H54 (cell line): ENCODE data around the gene SLC29A3.

Source experiments
- DNase-seq: peaks from one replicate; pipeline ENCODE4 v3.0.0; 2011; ENCODE audit warnings: low spot score, mixed read lengths; ENCODE audit not compliant: insufficient read length
- FAIRE-seq: peaks from 3 replicates; lab custom pipeline; 2011; peaks lifted over from hg19 to GRCh38; lab: Jason Lieb, UNC
- POLR2A ChIP-seq: IDR thresholded peaks from 2 replicates; pipeline ENCODE4 v1.6.1; 2011; ENCODE audit warnings: low read depth, mild to moderate bottlenecking, low read length

Gene SLC29A3

DNA sequence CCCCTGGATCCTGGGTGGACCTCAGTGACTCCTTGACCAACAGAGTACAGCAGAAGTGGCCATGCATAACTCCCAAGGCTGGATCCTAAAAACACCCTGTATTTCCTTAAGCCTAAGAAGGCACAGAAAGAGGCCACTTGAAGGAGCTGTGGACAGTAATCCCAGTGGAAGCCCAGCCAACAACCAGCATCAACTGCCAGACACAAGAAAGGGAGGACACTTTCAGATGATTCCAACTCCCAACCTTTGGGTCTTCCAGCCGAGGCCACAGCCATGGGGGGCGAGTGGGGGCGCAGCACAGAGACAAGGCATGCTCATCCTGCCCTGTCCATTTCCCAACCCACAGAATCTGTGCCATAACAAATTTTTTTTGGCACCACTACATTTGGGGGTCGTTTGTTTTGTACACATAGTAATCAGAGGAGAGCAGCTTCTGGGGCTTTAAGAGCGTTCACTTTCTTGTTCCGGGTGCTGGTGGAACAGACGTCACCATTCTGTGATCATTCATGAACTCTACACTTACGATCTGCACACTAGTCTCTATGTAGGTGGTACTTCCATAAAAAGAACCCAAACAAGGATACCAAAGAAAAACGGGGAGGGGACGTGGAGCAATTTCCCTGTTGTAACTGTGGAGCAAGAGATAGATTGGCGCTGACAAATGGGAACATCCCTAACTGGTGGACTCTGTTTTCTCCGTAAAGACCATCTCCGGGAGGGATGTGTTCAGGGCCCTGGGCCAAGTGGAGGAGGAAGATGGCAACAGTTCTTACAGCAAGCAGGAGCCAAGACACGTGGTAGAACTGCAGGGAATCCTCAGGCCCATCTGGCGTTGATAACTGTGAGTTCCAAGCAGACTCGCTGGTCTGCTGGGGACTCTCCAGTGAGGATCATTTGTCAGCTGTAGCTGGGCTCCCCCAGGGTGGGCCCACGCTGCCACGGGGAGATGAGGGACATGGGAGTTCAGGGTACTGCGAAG, 6.0 kb upstream of the SLC29A3 start:
- FAIRE-seq (no peak), DNase-seq (no peak)
- TF ChIP-seq POLR2A: no peak

DNA sequence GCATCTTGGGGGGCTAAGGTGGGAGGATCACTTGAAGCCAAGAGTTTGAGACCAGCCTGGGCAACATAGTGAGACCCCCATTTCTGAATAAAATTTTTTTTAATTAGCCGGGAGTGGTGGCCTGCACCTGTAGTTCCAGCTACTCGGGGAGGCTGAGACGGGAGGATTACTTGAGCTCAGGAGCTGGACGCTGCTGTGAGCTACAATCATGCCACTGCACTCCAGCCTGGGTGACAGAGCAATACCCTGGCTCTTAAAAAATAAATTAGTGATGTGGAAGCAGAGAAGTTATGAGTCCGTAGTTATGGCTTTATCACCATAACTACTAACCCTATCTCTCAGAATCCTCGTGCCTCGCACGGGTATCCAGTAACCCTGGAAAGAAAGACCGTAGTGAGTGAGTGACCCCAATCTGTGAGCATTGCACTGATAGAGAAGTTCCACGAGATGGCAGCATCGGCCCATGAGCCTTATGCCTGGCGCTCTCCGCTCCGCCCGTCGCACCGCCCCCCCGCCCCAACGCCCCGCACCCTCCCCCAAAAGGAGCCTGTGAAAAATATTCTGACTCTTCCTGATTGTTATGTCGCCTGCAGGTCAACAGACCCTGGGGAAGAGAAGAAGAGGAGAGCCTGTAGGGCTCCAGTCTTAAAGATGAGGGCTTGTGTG, 4.9 kb upstream of the SLC29A3 start:
- DNase-seq (peak; percentile 81), FAIRE-seq (peak; percentile 27)
- no peak for TF ChIP-seq POLR2A

DNA sequence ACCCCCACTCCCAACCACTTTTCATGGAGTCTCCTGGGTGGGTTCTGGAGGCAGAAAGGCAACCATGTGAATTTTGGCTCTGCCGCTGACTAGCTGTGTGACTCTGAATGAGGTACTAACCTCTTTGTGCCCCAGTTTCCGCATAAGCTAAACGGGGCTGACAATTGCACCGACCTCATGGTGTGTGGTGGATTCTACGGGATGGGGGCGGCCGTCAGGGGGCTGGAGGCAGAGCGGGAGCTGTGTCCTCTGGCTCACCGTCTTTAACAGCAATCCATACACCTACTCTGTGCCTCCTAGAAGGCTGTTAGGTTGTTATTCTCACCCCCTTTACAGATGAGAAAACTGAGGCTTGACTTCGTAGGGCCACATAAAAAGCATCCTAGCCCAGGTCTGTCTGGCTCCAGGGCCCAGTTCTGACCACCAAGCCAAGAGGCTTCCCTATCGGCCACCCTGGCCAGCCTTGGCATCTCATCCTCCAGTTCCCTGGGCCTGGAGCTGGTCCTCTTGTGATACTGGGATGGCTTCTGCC, 4.3 kb upstream of the SLC29A3 start:
- TF ChIP-seq POLR2A: no peak
- no peak for FAIRE-seq

DNA sequence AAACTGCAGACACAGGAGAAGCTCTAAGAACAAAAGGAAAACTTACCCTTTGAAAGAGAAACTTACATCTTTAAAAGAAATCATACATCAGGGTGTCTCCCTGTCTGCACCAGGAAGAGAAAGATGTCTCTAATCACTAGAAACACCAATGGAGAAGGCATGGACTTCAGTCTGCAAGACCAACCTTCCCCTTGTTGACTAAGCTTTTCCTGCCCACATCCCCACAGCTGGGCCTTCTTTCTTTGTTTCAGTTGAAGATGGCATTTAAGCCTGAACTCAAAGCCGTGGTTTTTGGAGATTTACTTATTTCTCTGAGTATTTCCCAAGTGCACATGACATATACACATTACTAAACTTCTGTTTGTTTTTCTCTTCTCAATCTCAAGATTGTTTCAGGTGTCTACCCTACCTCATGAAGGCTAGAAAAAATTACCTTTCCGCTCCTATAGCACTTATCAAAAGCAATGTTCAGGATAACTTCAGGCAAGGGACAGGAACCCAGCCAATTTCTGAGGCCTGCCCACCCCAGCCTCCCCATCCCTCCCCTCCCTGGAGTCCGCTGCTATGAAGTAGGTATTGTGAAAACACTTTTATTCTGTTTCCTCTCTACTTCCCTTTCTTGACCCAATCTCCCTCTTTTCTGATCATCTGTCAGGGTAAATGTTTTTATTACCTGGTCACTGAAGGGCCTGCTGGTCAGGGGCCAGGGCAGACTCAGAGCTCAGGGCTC, 2.8 kb upstream of the SLC29A3 start:
- no peak for TF ChIP-seq POLR2A
- DNase-seq (no peak), FAIRE-seq (no peak)

More for the DNA sequence above, 4.3 kb upstream of the SLC29A3 start:
- no peak for DNase-seq

DNA sequence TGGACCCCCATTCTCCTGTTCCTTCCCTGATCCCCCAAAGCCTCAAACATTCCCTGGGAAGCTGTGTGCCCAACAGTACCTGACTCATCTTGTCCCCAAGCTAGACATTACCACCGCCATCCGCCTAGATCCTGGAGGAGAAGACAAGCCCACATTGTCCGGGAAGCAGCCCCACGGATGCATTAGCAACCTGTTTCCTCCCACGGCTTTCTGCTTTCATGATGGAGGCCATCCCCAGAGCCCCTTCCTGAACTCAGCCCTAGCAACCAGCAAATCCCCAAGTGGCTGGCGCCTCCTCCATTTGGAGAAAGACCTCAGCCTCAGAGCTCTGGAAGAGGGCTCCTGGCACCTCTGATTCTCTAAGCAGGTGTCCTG, 2.3 kb upstream of the SLC29A3 start:
- FAIRE-seq (no peak), DNase-seq (no peak)
- no peak for TF ChIP-seq POLR2A

DNA sequence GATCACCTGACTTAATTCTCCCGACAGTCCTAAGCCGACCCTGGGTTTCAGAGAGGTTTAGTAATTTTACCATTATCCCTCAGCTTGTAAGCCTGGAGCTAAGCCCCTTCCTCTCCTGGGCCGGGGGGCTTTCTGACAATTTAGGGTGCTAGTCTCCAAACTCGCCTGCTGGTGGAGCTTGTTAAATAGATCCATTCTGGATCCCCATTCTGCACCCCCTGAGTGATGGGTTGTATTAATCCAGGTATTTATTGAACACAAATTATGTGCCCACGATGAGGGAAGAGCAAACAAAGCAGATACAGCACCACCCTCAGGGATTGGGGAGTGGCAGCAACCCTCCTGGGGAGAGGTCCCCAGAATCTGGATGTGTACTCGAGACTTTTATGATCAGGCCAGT, 1.3 kb upstream of the SLC29A3 start:
- DNase-seq: no peak
- FAIRE-seq: no peak
- TF ChIP-seq POLR2A: no peak

DNA sequence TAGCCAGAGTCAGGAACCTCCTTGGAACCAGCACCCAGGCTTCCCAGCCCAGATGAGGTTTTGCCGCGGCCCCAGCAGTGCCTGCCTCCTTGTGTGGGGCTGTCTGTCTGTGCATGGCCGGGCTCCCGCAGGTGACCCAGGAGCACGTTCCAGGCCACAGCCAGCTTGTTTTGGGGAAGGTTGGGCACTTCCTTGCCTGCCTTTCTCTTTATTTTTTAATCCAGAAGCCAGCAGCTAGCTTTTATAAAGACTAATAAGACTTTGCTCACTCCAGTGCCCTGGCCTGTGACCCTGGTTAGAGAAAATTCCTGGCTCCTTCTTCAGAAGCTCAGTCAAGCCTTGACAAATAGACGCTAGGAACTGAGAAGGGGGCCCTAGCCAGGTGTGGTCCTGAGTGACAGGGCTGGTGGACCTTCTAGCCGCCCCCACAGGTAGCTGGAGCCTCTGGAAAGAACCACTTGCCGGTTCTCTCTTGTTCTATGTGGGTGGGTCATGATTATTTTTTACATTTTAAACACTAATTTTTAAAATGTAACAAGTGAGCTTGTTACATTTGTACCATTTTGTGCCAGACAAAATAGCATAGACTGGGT, 837 bp downstream of the SLC29A3 start:
- DNase-seq (no peak), FAIRE-seq (no peak)
- TF ChIP-seq POLR2A: no peak

DNA sequence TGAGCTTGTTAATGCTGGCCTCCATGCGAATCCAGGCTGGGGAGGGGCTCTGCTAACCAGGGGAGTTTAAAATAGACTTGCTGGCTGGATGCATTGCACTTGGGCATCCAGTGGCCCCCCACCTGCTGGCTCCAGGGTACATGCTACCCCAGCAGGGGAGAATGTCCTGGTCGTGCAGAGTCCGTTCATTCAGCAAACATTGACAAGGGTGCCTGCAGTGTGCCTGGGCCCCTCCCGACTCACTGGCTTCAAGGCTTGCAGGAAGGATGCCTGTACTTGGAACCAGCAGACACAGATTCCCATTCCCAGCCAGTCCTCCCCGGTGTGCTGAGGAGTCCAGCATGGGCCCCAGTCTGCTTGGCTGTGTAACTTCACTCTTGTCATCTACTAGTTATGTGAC, 1.5 kb downstream of the SLC29A3 start:
- no peak for TF ChIP-seq POLR2A
- no peak for FAIRE-seq
- no peak for DNase-seq

DNA sequence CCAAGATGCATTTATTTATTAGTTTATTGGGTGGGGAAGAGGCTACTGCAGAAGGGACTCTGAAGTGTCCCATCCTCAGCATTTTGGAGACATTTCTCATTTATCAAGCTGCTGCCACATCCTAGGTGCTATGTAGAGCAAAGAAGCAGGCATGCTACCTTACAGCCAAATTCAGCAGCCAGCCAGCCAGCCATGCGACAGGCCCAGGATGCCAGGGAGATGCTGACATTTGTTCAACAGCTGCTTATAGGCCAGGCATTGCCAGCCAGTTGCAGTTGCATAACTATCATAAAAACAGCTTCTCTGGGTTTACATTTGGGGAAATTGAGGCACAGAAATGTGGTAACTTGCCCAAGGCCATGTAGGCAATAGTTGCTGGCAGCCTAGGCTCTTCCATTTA, 2.3 kb downstream of the SLC29A3 start:
- no peak for FAIRE-seq
- DNase-seq: no peak
- TF ChIP-seq POLR2A: no peak

DNA sequence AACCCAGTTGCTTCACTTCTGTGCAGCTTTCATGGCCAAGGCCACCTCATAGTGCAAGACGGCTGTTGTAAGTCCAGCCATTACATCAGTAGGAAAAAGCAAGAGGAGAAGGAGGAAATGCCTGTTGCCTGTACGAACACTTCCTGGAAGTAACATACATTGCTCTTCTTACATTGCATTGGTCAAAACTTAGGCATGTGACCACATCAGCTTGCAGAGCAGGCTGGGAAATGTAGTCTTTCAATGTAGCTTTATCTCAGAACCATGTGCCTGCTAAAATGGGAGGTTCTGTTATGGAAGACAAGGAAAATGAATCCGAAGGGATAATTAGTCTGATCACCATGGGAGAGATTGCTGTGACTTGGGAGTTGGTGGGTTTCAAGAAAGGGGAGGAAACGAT, 4.3 kb downstream of the SLC29A3 start:
- DNase-seq (peak; percentile 44), FAIRE-seq (peak; percentile 64)
- no peak for TF ChIP-seq POLR2A

DNA sequence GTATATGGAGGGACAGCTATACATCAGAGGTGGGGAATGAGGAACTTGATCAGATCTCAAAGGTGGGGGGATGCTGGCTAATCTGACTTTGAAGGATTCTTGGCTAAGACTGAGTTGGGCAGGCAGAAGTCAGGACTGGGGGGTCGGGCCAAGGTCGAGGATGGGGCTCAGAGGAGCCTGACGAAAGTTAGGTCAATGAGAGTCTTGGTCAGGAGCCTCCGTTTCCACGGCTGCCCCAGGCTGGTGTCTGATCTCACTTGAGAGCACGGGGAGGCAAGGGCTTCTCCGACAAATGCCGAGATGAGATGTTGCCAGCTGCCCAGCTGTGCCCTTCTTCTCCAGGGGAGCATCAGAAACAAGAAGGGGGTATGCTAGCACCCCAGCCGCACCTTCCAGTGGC, 5.7 kb downstream of the SLC29A3 start:
- no peak for TF ChIP-seq POLR2A
- FAIRE-seq (no peak), DNase-seq (no peak)

DNA sequence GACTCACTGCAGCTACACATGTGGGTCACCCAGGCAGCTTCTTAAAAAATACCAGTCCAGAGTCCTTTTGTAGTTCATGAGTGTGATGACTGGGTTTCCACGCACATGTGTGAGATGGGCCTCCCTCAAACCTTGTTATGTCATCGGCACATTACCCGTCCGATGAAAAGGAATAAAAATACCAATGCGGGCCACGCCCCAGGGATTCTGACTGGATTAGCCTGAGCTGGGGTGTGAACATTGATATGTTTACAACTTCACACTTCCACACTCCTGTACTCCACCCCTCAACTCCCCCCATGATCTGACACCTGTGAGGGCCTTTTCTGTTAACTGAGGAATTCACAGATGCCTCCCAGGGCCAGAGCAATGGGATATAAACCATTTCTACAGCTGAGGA, 6.2 kb downstream of the SLC29A3 start:
- no peak for FAIRE-seq
- no peak for TF ChIP-seq POLR2A
- no peak for DNase-seq

DNA sequence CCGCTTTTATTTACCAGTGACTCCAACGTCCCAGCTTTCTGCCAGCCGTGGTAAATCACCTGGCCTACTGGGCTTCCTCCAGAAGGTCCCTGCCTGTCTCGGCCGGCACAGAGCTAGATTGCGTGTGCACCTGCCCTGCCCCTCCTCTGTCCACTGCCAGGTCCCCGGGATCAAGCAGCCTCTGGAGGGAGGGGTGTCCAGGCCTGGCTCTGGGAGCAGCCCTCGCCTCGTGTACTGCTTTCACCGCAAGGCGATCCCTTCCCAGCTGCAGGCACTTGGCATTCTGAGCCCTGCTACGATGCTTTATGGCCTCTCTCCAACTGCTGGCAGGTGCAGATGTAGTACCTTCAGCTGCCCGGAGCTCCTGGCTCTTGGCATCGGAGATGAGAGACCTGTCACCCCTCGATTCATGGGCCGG, 7.4 kb downstream of the SLC29A3 start:
- no peak for DNase-seq

DNA sequence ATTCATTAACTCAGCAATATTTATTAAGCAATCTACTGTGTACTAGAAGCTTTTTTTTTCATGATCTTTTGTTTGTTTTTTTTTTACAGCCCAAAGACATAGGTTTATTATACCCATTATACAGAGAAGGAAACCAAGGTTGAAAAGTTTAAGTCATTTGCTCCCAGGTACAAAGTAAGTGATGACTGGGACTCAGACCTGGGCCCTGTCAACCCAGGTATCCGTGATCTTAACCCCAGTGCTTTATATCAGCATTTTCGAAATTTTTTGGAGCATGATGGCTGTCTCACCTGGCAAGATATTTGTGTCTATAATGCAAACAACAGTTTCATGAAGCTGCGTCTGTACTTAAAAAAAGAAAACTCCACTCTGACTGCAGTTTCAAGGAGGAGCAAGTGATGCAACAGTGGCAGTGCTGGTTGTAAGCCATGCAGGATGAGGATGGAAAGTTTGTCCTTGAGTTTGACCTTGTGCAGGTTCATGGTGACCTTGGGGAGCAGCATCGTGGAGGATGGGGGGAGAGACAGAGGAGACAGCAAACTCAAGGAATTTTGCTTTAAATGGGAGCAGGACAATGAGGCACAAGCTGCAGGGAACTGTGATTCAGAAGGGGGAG, 11.8 kb downstream of the SLC29A3 start:
- TF ChIP-seq POLR2A: no peak
- FAIRE-seq (no peak), DNase-seq (no peak)

More for the DNA sequence above, 7.4 kb downstream of the SLC29A3 start:
- TF ChIP-seq POLR2A: no peak
- no peak for FAIRE-seq
